Stimulated activated CD4-positive, alpha-beta T cell treated with anti-CD3 and anti-CD28 coated beads, Interleukin-1b, Interleukin-23, amount 100 ng/mL, for 1 hour (primary cell): Measurements from ENCODE around the gene TDRD6.
"Not testable (repeated sequence)": the region's sequence is repeated elsewhere in the genome, so short reads cannot be mapped to it uniquely, and the experiment has no call there.

Source experiments
- DNase-seq, 2 donors: peaks; one replicate each; pipeline ENCODE4 v3.0.0-alpha.2; 2020; ENCODE audit warnings: low read depth in 2 of 2

Gene TDRD6

GRCh38 chr6:46743425-46744158 is 55.9 kb downstream of the TDRD6 start:
- no peak for DNase-seq

- not testable (repeated sequence) for DNase-seq
These were observed 56.6 kb downstream of the TDRD6 start for GRCh38 chr6:46744159-46744725.

- no peak for DNase-seq
These were observed 58.3 kb downstream of the TDRD6 start for GRCh38 chr6:46745973-46746372.

- no peak for DNase-seq
These were observed 59.0 kb downstream of the TDRD6 start, which contains the start of gene ANKRD66 for GRCh38 chr6:46746696-46747095. TSS of gene ANKRD66 (plus strand) at chr6:46746933. CDS start at chr6:46751949, 5,016 bp downstream.

- no peak for DNase-seq
These were observed 61.3 kb downstream of the TDRD6 start for GRCh38 chr6:46748940-46749503.

- DNase-seq: no peak
These were observed 62.0 kb downstream of the TDRD6 start for GRCh38 chr6:46749731-46750130.

- DNase-seq: no peak
These were observed 64.0 kb downstream of the TDRD6 start for GRCh38 chr6:46751658-46752057.
